ENCODE results near the gene HNF1A.
A peak's percentile ranks its signal among the peaks of the same experiment; 100 is the strongest.

The HNF1A gene

DNA sequence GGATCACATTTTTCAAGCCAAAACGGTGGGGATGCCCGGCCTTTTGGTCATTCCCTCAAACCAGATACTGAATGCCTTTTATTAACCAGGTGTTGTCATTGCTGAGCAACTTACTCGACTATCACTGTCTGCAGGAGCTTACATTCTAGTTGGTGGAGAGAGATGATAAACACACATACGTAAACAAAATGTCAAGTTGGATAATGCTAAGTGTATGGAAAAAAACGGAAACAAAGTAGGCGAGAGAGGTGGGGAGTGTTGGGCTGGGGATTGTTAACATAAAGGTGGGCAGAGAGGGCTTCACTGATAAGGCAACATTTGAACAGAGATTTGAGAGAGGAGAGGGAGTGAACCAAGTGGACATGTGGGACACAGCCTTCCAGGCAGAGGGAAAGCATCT, 33.5 kb downstream of the HNF1A start:
- no peak overlapping the region for H3K4me3 ChIP-seq (ENCODE audit: low read depth, low read length)
- H3K4me2 ChIP-seq (ENCODE audit: low read length): no peak overlapping the region
- no peak overlapping the region for H2BK120ac ChIP-seq (ENCODE audit: insufficient read depth, low read length, poor library complexity)
- no peak overlapping the region for H2AFZ ChIP-seq (ENCODE audit: insufficient read depth, low read length, poor library complexity)
- no peak overlapping the region for H4K8ac ChIP-seq (ENCODE audit: low read depth, low read length)
- no peaks in the 10 kb centered on the region for H3K27me3 ChIP-seq (ENCODE audit: insufficient read depth, low read length)
- no peak overlapping the region for H2AK5ac ChIP-seq (ENCODE audit: low read length)
- WGBS (ENCODE audit: extremely low coverage, insufficient coverage, insufficient read length): no CpG with 5 or more reads among the region's 6 CpGs
- H3K4me1 ChIP-seq (ENCODE audit: control insufficient read depth in 1 of 2, insufficient read depth in 2 of 2, low read length in 2 of 2): no peaks in the 10 kb centered on the region
- peaks cover 2% of the 10 kb centered on the region for H3K79me1 ChIP-seq (ENCODE audit: low read length)
- no peak overlapping the region for H3K9ac ChIP-seq (ENCODE audit: low read length)
- H2BK12ac ChIP-seq (ENCODE audit: low read length): no peak overlapping the region
- H4K12ac ChIP-seq (ENCODE audit: low read depth, low read length): no peak overlapping the region
- peaks cover 5% of the 10 kb centered on the region for H3K79me2 ChIP-seq (ENCODE audit: control insufficient read depth, insufficient read depth, low read length, poor library complexity)
- peaks cover 11 to 29% of the 10 kb centered on the region in 2 experiments for H3K36me3 ChIP-seq (ENCODE audit: control insufficient read depth in 1 of 2, insufficient read depth in 2 of 2, low read length in 2 of 2)
- no peak overlapping the region for H3K18ac ChIP-seq (ENCODE audit: low read length)
- H3K27ac ChIP-seq (ENCODE audit: low read depth, low read length): no peak overlapping the region
- H3K23ac ChIP-seq (ENCODE audit: low read length): no peak overlapping the region
- no peak for DNase-seq
- no peaks in the 10 kb centered on the region for H3K9me3 ChIP-seq (ENCODE audit: insufficient read depth, low read depth, low read length)
- H4K91ac ChIP-seq (ENCODE audit: low read depth, low read length): no peak overlapping the region
- no peak overlapping the region for H2BK5ac ChIP-seq (ENCODE audit: low read depth, low read length, poor library complexity)
- no peak overlapping the region for H3K14ac ChIP-seq (ENCODE audit: low read length)
- no peak overlapping the region for H3K4ac ChIP-seq (ENCODE audit: low read depth, low read length)

DNA sequence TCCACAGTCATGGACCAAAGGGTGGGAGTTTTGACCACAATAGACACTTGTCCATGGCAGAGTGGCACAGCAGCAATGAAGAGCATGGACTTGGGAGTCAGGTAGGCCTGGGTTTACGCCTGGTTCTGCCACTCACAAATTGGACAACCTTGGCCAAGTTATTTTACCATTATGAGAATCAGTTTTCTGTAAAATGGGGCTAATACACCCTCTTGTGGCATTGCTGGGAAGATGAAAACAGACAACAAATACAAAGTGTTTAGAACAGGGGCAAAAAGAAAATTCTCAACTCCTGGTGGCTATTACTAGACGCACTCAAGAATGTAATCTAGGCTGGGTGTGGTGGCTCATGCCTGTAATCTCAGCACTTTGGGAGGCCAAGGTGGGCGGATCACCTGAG, 35.4 kb downstream of the HNF1A start:
- Histone ChIP-seq H3K4me2 (ENCODE audit: low read length) (no peak overlapping the region), H2BK120ac (ENCODE audit: insufficient read depth, low read length, poor library complexity) (no peak overlapping the region), H3K9ac (ENCODE audit: low read length) (no peak overlapping the region), H3K14ac (ENCODE audit: low read length) (no peak overlapping the region), H2BK5ac (ENCODE audit: low read depth, low read length, poor library complexity) (no peak overlapping the region), H4K12ac (ENCODE audit: low read depth, low read length) (no peak overlapping the region), H4K91ac (ENCODE audit: low read depth, low read length) (no peak overlapping the region), H3K4ac (ENCODE audit: low read depth, low read length) (no peak overlapping the region), H3K9me3 (ENCODE audit: insufficient read depth, low read depth, low read length) (no peaks in the 10 kb centered on the region), H2AFZ (ENCODE audit: insufficient read depth, low read length, poor library complexity) (no peak overlapping the region), H3K23ac (ENCODE audit: low read length) (no peak overlapping the region), H2BK12ac (ENCODE audit: low read length) (no peak overlapping the region), H3K36me3 (ENCODE audit: control insufficient read depth in 1 of 2, insufficient read depth in 2 of 2, low read length in 2 of 2) (peaks cover 8 to 23% of the 10 kb centered on the region in 2 experiments), H3K79me1 (ENCODE audit: low read length) (peaks cover 2% of the 10 kb centered on the region), H4K8ac (ENCODE audit: low read depth, low read length) (no peak overlapping the region), H3K79me2 (ENCODE audit: control insufficient read depth, insufficient read depth, low read length, poor library complexity) (peaks cover 5% of the 10 kb centered on the region), H3K4me1 (ENCODE audit: control insufficient read depth in 1 of 2, insufficient read depth in 2 of 2, low read length in 2 of 2) (no peaks in the 10 kb centered on the region), H3K18ac (ENCODE audit: low read length) (no peak overlapping the region), H3K27me3 (ENCODE audit: insufficient read depth, low read length) (no peaks in the 10 kb centered on the region), H3K27ac (ENCODE audit: low read depth, low read length) (no peak overlapping the region), H2AK5ac (ENCODE audit: low read length) (no peak overlapping the region), H3K4me3 (ENCODE audit: low read depth, low read length) (no peak overlapping the region)
- no peak for DNase-seq
- no CpG with 5 or more reads among the region's 3 CpGs for WGBS (ENCODE audit: extremely low coverage, insufficient coverage, insufficient read length)

DNA sequence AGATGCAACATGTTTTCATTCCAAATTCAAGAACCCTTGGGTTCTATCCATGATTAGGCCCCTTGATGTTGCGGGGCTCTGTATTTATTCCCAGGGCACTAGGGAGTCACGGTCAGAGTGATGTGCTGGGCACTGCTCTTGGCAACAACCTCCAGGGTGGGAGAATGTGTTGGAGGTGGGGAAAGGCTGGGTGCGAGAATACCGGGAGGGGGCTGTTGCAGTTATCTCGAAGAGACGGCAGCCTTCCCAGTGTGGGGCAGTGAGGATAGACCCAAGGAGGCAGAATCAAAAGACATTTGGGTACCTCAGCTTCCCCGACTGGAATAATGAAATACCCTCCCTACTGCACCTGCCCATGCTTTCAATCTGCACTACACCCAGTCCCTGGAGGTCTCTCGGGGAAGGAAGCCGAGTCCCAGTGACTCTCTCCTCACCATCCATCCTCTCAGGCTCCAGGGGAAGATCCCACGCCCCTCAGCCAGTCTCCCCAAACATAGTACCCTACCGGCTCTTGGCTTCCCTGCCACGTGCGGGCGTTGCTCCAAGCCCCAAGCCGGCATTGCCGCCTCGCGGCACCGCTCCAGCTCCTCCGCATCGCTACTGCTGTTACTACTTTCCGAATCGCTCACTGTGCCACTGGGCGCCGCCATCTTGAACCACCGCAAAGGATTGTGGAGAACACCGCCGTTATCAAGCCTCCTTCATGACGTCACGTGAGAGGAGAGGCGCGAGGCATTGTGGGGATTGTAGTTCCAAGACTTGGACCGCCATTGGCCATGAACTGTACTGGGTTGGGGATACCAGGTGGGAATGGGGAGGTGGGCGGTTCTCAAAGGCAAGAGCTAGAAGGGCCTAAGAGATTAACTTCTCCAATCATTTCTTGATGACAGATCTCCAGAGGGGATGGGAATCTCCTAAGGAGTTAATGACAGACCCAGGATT, 37.8 kb downstream of the HNF1A start, which contains the start of gene C12orf43:
C12orf43 (minus strand) TSS at position 663 of the 942 bp plus-strand sequence; CDS start at position 650, 13 bp downstream.
- Histone ChIP-seq H2BK5ac (ENCODE audit: low read depth, low read length, poor library complexity) (no peak within 1 kb of the TSS), H3K36me3 (ENCODE audit: control insufficient read depth in 1 of 2, insufficient read depth in 2 of 2, low read length in 2 of 2) (peaks cover 3 to 12% of the 10 kb centered on the region in 2 experiments), H3K18ac (ENCODE audit: low read length) (no peak within 1 kb of the TSS), H3K4ac (ENCODE audit: low read depth, low read length) (peak within 1 kb of the TSS; percentile 52), H3K79me2 (ENCODE audit: control insufficient read depth, insufficient read depth, low read length, poor library complexity) (peaks cover 5% of the 10 kb centered on the region), H3K27me3 (ENCODE audit: insufficient read depth, low read length) (no peaks in the 10 kb centered on the region), H2BK12ac (ENCODE audit: low read length) (no peak within 1 kb of the TSS), H2AFZ (ENCODE audit: insufficient read depth, low read length, poor library complexity) (peak within 1 kb of the TSS; percentile 62), H3K23ac (ENCODE audit: low read length) (no peak within 1 kb of the TSS), H4K91ac (ENCODE audit: low read depth, low read length) (peak within 1 kb of the TSS; percentile 49), H4K12ac (ENCODE audit: low read depth, low read length) (no peak within 1 kb of the TSS), H3K9ac (ENCODE audit: low read length) (peak within 1 kb of the TSS; percentile 93), H2AK5ac (ENCODE audit: low read length) (no peak within 1 kb of the TSS), H3K4me3 (ENCODE audit: low read depth, low read length) (peak within 1 kb of the TSS; percentile 96), H3K79me1 (ENCODE audit: low read length) (peaks cover 2% of the 10 kb centered on the region), H3K9me3 (ENCODE audit: insufficient read depth, low read depth, low read length) (no peaks in the 10 kb centered on the region), H3K14ac (ENCODE audit: low read length) (peak within 1 kb of the TSS; percentile 23), H3K4me1 (ENCODE audit: control insufficient read depth in 1 of 2, insufficient read depth in 2 of 2, low read length in 2 of 2) (no peaks in the 10 kb centered on the region), H3K4me2 (ENCODE audit: low read length) (peak within 1 kb of the TSS; percentile 82), H2BK120ac (ENCODE audit: insufficient read depth, low read length, poor library complexity) (no peak within 1 kb of the TSS), H4K8ac (ENCODE audit: low read depth, low read length) (peak within 1 kb of the TSS; percentile 91), H3K27ac (ENCODE audit: low read depth, low read length) (no peak within 1 kb of the TSS)
- WGBS (ENCODE audit: extremely low coverage, insufficient coverage, insufficient read length): no CpG with 5 or more reads among the region's 34 CpGs
- DNase-seq: peak; percentile 88 to 95

DNA sequence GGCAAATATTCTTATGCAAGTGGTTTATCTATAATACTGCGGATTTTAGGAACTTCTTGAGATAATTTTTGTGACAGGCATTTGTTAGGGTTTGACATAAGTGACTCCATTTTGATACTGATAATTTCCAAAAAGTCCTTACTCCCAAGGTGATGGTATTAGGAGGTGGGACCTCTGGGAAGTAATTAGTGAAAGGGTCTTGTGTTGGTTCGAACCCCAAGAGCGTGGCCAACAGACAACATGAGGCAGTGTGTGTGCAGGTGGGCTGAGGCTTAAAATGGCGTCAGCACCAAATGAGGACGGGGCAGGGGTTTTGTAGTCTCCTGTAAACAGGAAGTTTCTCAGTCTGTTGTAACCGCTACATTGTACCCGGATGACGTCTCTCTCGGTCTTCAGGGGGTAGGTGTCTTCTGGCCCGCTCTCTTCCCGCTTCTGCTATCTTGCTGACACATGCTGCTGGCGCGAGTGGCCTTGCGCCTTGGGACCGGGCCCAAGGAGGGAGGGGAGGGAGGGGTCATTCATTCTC, 39.7 kb downstream of the HNF1A start:
- Histone ChIP-seq H2AK5ac (ENCODE audit: low read length) (no peak overlapping the region), H3K79me2 (ENCODE audit: control insufficient read depth, insufficient read depth, low read length, poor library complexity) (peaks cover 5% of the 10 kb centered on the region), H4K12ac (ENCODE audit: low read depth, low read length) (no peak overlapping the region), H3K9me3 (ENCODE audit: insufficient read depth, low read depth, low read length) (no peaks in the 10 kb centered on the region), H4K8ac (ENCODE audit: low read depth, low read length) (no peak overlapping the region), H3K4me1 (ENCODE audit: control insufficient read depth in 1 of 2, insufficient read depth in 2 of 2, low read length in 2 of 2) (no peaks in the 10 kb centered on the region), H3K36me3 (ENCODE audit: control insufficient read depth in 1 of 2, insufficient read depth in 2 of 2, low read length in 2 of 2) (peaks cover 0 to 2% of the 10 kb centered on the region in 2 experiments), H3K4me3 (ENCODE audit: low read depth, low read length) (no peak overlapping the region), H3K27ac (ENCODE audit: low read depth, low read length) (no peak overlapping the region), H3K18ac (ENCODE audit: low read length) (no peak overlapping the region), H2BK12ac (ENCODE audit: low read length) (no peak overlapping the region), H2BK5ac (ENCODE audit: low read depth, low read length, poor library complexity) (no peak overlapping the region), H2AFZ (ENCODE audit: insufficient read depth, low read length, poor library complexity) (no peak overlapping the region), H3K14ac (ENCODE audit: low read length) (no peak overlapping the region), H3K9ac (ENCODE audit: low read length) (no peak overlapping the region), H3K4me2 (ENCODE audit: low read length) (no peak overlapping the region), H3K23ac (ENCODE audit: low read length) (no peak overlapping the region), H4K91ac (ENCODE audit: low read depth, low read length) (no peak overlapping the region), H3K27me3 (ENCODE audit: insufficient read depth, low read length) (no peaks in the 10 kb centered on the region), H2BK120ac (ENCODE audit: insufficient read depth, low read length, poor library complexity) (no peak overlapping the region), H3K79me1 (ENCODE audit: low read length) (peaks cover 2% of the 10 kb centered on the region), H3K4ac (ENCODE audit: low read depth, low read length) (no peak overlapping the region)
- no peak for DNase-seq
- no CpG with 5 or more reads among the region's 15 CpGs for WGBS (ENCODE audit: extremely low coverage, insufficient coverage, insufficient read length)

Data from trophoblast cell (in vitro differentiated cells and primary cell).